HG03439 (cell line): ENCODE results near the gene RNF220.

Experiments
- ATAC-seq: cut with Tn5 transposase; IDR thresholded peaks from one replicate; pipeline ENCODE4 v1.9.1; 2021; ENCODE audit warnings: mild to moderate bottlenecking, moderate library complexity; ENCODE audit not compliant: unreplicated experiment

RNF220 gene

GRCh38 chr1:44405031-44405797, at the start of gene RNF220:
Gene RNF220 (plus strand): TSS chr1:44405255.
- ATAC-seq, result no peak

- ATAC-seq, result no peak
Measured at GRCh38 chr1:44355582-44356305, 49.3 kb upstream of the RNF220 start.

- ATAC-seq, result no peak
Measured at GRCh38 chr1:44357710-44358109, 47.3 kb upstream of the RNF220 start.

- ATAC-seq, result no peak
Measured at GRCh38 chr1:44359234-44359935, 45.7 kb upstream of the RNF220 start.

- ATAC-seq, result no peak
Measured at GRCh38 chr1:44361478-44361877, 43.6 kb upstream of the RNF220 start.

GRCh38 chr1:44366371-44366975, 38.6 kb upstream of the RNF220 start:
- no peak for ATAC-seq

GRCh38 chr1:44367944-44368343, 37.1 kb upstream of the RNF220 start:
- no peak for ATAC-seq

- no peak for ATAC-seq
Measured at GRCh38 chr1:44368471-44369151, 36.4 kb upstream of the RNF220 start.

GRCh38 chr1:44371206-44371605, 33.8 kb upstream of the RNF220 start:
- ATAC-seq, result no peak

- no peak for ATAC-seq
Measured at GRCh38 chr1:44375547-44375946, 29.5 kb upstream of the RNF220 start.

GRCh38 chr1:44377925-44378784, 26.9 kb upstream of the RNF220 start:
- no peak for ATAC-seq

GRCh38 chr1:44380666-44381177, 24.3 kb upstream of the RNF220 start:
- no peak for ATAC-seq

- ATAC-seq, result no peak
Measured at GRCh38 chr1:44388551-44388950, 16.5 kb upstream of the RNF220 start.

GRCh38 chr1:44389437-44389836, 15.6 kb upstream of the RNF220 start:
- no peak for ATAC-seq

GRCh38 chr1:44390277-44390676, 14.8 kb upstream of the RNF220 start:
- ATAC-seq, result no peak

- ATAC-seq, result no peak
Measured at GRCh38 chr1:44401256-44402228, 3.5 kb upstream of the RNF220 start.

GRCh38 chr1:44405798-44406736, 1.0 kb downstream of the RNF220 start:
- ATAC-seq, result no peak
